Bronchial epithelial cell (primary cell): Measurements from ENCODE around the gene IQCH. TPM values are rescaled to one million over a fixed set of nuclear protein-coding genes. Genes with fewer than 3 reads are reported as not detected.
"Not testable (repeated sequence)": the region's sequence is repeated elsewhere in the genome, so short reads cannot be mapped to it uniquely, and the experiment has no call there.

Experiments
- DNase-seq: peaks from one replicate; pipeline ENCODE4 v3.0.0-alpha.2; 2010; ENCODE audit warnings: low read depth
- FAIRE-seq: peaks from 2 replicates; lab custom pipeline; 2011; peaks lifted over from hg19 to GRCh38; lab: Jason Lieb, UNC
- H3K27me3 ChIP-seq: 2 replicates; pipeline ENCODE4 v1.5.1; 2011; ENCODE audit warnings: low read length; ENCODE audit not compliant: control insufficient read depth, insufficient read depth
- H3K36me3 ChIP-seq: 2 replicates; pipeline ENCODE4 v1.5.1; 2011; ENCODE audit warnings: low read length; ENCODE audit not compliant: control insufficient read depth, insufficient read depth
- H3K4me3 ChIP-seq: 2 replicates; pipeline ENCODE4 v1.5.1; 2011; ENCODE audit warnings: mild to moderate bottlenecking, low read depth, low read length, control low read depth
- CTCF ChIP-seq: IDR thresholded peaks from 2 replicates; pipeline ENCODE4 v1.5.1; 2011; ENCODE audit warnings: mild to moderate bottlenecking, moderate library complexity, low read length, control low read depth, inconsistent platforms; ENCODE audit not compliant: insufficient read depth, severe bottlenecking
- total RNA-seq: library from RNA; depleted of rRNA; stranded (reverse); fragments of >200 nt; gene quantifications from 2 replicates; pipeline ENCODE4 v1.2.1, GENCODE V29; 2014

IQCH gene
- total RNA-seq, 1 donor from 2014 or later, result 1.1 TPM

- Histone ChIP-seq H3K4me3 (no peak overlapping the region), H3K36me3 (no peaks in the 10 kb centered on the region), H3K27me3 (no peaks in the 10 kb centered on the region)
- DNase-seq, result no peak
- no peak for FAIRE-seq
- TF ChIP-seq CTCF, result no peak
Observed at GRCh38 chr15:67358391-67358790, 103.8 kb downstream of the IQCH start.

GRCh38 chr15:67358812-67359211 lies 104.2 kb downstream of the IQCH start:
- no peak for DNase-seq
- Histone ChIP-seq H3K27me3 (no peaks in the 10 kb centered on the region), H3K4me3 (no peak overlapping the region), H3K36me3 (no peaks in the 10 kb centered on the region)
- TF ChIP-seq CTCF, result no peak
- FAIRE-seq, result no peak

- no peak for TF ChIP-seq CTCF
- no peaks in the 10 kb centered on the region for H3K36me3 ChIP-seq
- no peak overlapping the region for H3K4me3 ChIP-seq
- no peak for FAIRE-seq
- no peak for DNase-seq
- no peaks in the 10 kb centered on the region for H3K27me3 ChIP-seq
Observed at GRCh38 chr15:67359431-67360079, 105.0 kb downstream of the IQCH start.

GRCh38 chr15:67361100-67361499 lies 106.5 kb downstream of the IQCH start:
- H3K4me3 ChIP-seq, result no peak overlapping the region
- no peak for FAIRE-seq
- H3K27me3 ChIP-seq, result no peaks in the 10 kb centered on the region
- DNase-seq, result no peak
- no peaks in the 10 kb centered on the region for H3K36me3 ChIP-seq
- no peak for TF ChIP-seq CTCF

GRCh38 chr15:67363712-67364111 lies 109.1 kb downstream of the IQCH start:
- not testable (repeated sequence) for H3K36me3 ChIP-seq, H3K27me3 ChIP-seq, H3K4me3 ChIP-seq, FAIRE-seq, DNase-seq

- peaks cover 4% of the 10 kb centered on the region for H3K27me3 ChIP-seq
- FAIRE-seq, result no peak
- no peaks in the 10 kb centered on the region for H3K36me3 ChIP-seq
- DNase-seq, result no peak
- H3K4me3 ChIP-seq, result no peak overlapping the region
- no peak for TF ChIP-seq CTCF
Observed at GRCh38 chr15:67365994-67366393, 111.4 kb downstream of the IQCH start.
